Gastrocnemius medialis (tissue), 4 donors: ENCODE results near the gene SGO2. TPM values are rescaled to one million over a fixed set of nuclear protein-coding genes. Genes with fewer than 3 reads are reported as not detected.

Experiments
- ATAC-seq, 2 donors: fragments of 150-250 bp; one replicate each; pipeline ENCODE4 v1.9.1; 2016
- DNase-seq, 2 donors: peaks; one replicate each; pipeline ENCODE4 v3.0.0-alpha.2; 2019
- H3K27ac ChIP-seq, 4 donors: fragments of 200-600 bp; sonication (generic); 1 replicate in 1 of 4; 2 replicates in 3 of 4; pipeline ENCODE4 v1.5.1; 2016 to 2018; ENCODE audit warnings: mild to moderate bottlenecking in 2 of 4, moderate library complexity in 1 of 4
- H3K27me3 ChIP-seq, 3 donors: fragments of 200-600 bp; sonication (generic) in 2 of 3; 1 replicate in 1 of 3; 2 replicates in 2 of 3; pipeline versions ENCODE4 v1.5.1 to v1.6.0; 2016 to 2019; ENCODE audit warnings: mild to moderate bottlenecking in 1 of 3, moderate library complexity in 1 of 3
- H3K36me3 ChIP-seq, 2 donors: fragments of 200-600 bp; sonication (generic) in 1 of 2; one replicate each; pipeline ENCODE4 v1.5.1; 2017 to 2018
- H3K4me1 ChIP-seq, 2 donors: fragments of 200-600 bp; sonication (generic) in 1 of 2; one replicate each; pipeline ENCODE4 v1.5.1; 2016 to 2017; ENCODE audit warnings: mild to moderate bottlenecking in 2 of 2
- H3K4me3 ChIP-seq, 4 donors: fragments of 200-600 bp; sonication (generic) in 3 of 4; 1 replicate in 1 of 4; 2 replicates in 3 of 4; pipeline ENCODE4 v1.5.1; 2016 to 2019; ENCODE audit warnings: mild to moderate bottlenecking in 2 of 4
- H3K9me3 ChIP-seq, 3 donors: fragments of 200-600 bp; sonication (generic) in 2 of 3; 1 replicate in 1 of 3; 2 replicates in 2 of 3; pipeline ENCODE4 v1.5.1; 2016 to 2019
- CTCF ChIP-seq, 5 experiments: fragments of 450-650 bp in 3 of 5; fragments of 200-600 bp in 2 of 5; sonication (generic) in 2 of 5; IDR thresholded peaks in 4 of 5; conservative IDR thresholded peaks in 1 of 5; 1 replicate in 4 of 5; 2 replicates in 1 of 5; pipeline ENCODE4 v1.5.1; 2016 to 2019; ENCODE audit warnings: antibody characterized with exemption in 5 of 5, mild to moderate bottlenecking in 3 of 5, moderate library complexity in 3 of 5
- POLR2A ChIP-seq, 2 donors: fragments of 450-650 bp; IDR thresholded peaks; one replicate each; pipeline ENCODE4 v1.6.1; 2017; ENCODE audit warnings: antibody characterized with exemption in 2 of 2, mild to moderate bottlenecking in 2 of 2, moderate library complexity in 2 of 2
- in situ Hi-C, 4 donors: fragments of 200-750 bp; cut with MboI; loops; one replicate each; pipeline versions ENCODE4 v1.15.0 to v1.8.0; 2017; ENCODE audit warnings: low sequenced_read_pairs in 4 of 4
- intact Hi-C: fragments of 100-400 bp; cut with DNase I; formaldehyde crosslinking; loops from one replicate; pipeline ENCODE4 v1.15.1; 2023; ENCODE audit warnings: low total_unique reads
- total RNA-seq, 4 donors: library from RNA; depleted of rRNA; stranded (reverse); fragments of >200 nt; gene quantifications; one replicate each; pipeline versions ENCODE4 v1.1.0 to v1.2.3, GENCODE V29; 2016

SGO2 gene
- total RNA-seq, 4 donors from 2014 or later: 0.61 to 2.6 (median 0.70) TPM

GRCh38 chr2:200596774-200597570, 71.0 kb downstream of the SGO2 start:
- no peak overlapping the region for H3K4me3 ChIP-seq
- no peaks in the 10 kb centered on the region for H3K4me1 ChIP-seq
- intact Hi-C loops: no loop called here
- H3K9me3 ChIP-seq: no peaks in the 10 kb centered on the region
- in situ Hi-C loops: no loop called here
- ATAC-seq (no peak), DNase-seq (no peak)
- no peak for TF ChIP-seq CTCF (IDR thresholded peaks at IDR 0.05 in 4 of 5, conservative IDR thresholded peaks at IDR 0.05 in 1 of 5)
- no peak for TF ChIP-seq POLR2A (IDR thresholded peaks at IDR 0.05)
- no peaks in the 10 kb centered on the region for H3K27me3 ChIP-seq
- H3K27ac ChIP-seq: no peak overlapping the region
- H3K36me3 ChIP-seq: no peaks in the 10 kb centered on the region

GRCh38 chr2:200599206-200599605, 73.2 kb downstream of the SGO2 start:
- intact Hi-C loops (no loop called here), in situ Hi-C loops (no loop called here)
- no peaks in the 10 kb centered on the region for H3K36me3 ChIP-seq
- H3K4me1 ChIP-seq: no peaks in the 10 kb centered on the region
- TF ChIP-seq CTCF (IDR thresholded peaks at IDR 0.05 in 4 of 5, conservative IDR thresholded peaks at IDR 0.05 in 1 of 5) (no peak), POLR2A (IDR thresholded peaks at IDR 0.05) (no peak)
- H3K9me3 ChIP-seq: no peaks in the 10 kb centered on the region
- H3K4me3 ChIP-seq: no peak overlapping the region
- no peak for DNase-seq
- no peak for ATAC-seq
- H3K27me3 ChIP-seq: no peaks in the 10 kb centered on the region
- no peak overlapping the region for H3K27ac ChIP-seq

- no peak overlapping the region for H3K27ac ChIP-seq
- H3K27me3 ChIP-seq: no peaks in the 10 kb centered on the region
- in situ Hi-C loops (no loop called here), intact Hi-C loops (no loop called here)
- no peak for TF ChIP-seq POLR2A (IDR thresholded peaks at IDR 0.05)
- TF ChIP-seq CTCF (IDR thresholded peaks at IDR 0.05 in 4 of 5, conservative IDR thresholded peaks at IDR 0.05 in 1 of 5): no peak
- no peak for ATAC-seq
- H3K9me3 ChIP-seq: no peaks in the 10 kb centered on the region
- DNase-seq: no peak
- no peaks in the 10 kb centered on the region for H3K4me1 ChIP-seq
- H3K4me3 ChIP-seq: no peak overlapping the region
- no peaks in the 10 kb centered on the region for H3K36me3 ChIP-seq
Observed at GRCh38 chr2:200600549-200601225, 74.7 kb downstream of the SGO2 start.

- Histone ChIP-seq H3K4me1 (no peaks in the 10 kb centered on the region), H3K36me3 (no peaks in the 10 kb centered on the region), H3K4me3 (no peak overlapping the region), H3K27me3 (no peaks in the 10 kb centered on the region), H3K27ac (no peak overlapping the region), H3K9me3 (no peaks in the 10 kb centered on the region)
- no peak for TF ChIP-seq POLR2A (IDR thresholded peaks at IDR 0.05)
- no peak for TF ChIP-seq CTCF (IDR thresholded peaks at IDR 0.05 in 4 of 5, conservative IDR thresholded peaks at IDR 0.05 in 1 of 5)
- in situ Hi-C loops: no loop called here
- ATAC-seq (no peak), DNase-seq (no peak)
- intact Hi-C loops: no loop called here
Observed at GRCh38 chr2:200602584-200602983, 76.6 kb downstream of the SGO2 start.
